ENCODE results near the gene UXS1. TPM values are rescaled to one million over a fixed set of nuclear protein-coding genes. Genes with fewer than 3 reads are reported as not detected.

The UXS1 gene
- total RNA-seq, 3 donors from 2014 or later, result 17.9 to 38.1 (median 30.5) TPM

DNA sequence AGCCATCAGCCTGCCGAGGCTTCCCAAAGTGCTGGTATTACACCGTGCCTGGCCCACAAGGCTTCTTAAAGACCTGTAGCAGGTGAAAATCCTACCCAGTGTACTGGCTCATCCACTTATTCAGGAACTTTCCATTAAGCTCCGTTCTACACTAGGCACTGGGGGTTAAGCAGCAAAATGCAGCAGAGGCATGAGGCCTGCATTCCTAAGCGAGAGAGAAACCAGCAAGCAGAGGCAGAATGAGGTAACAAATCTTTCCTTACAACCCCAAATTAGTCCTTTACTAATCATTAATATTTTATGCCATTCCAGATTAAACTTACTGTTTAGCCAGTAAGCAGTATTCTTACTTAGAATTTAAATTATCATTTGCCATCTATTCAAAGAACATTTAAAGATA is 32.8 kb downstream of the UXS1 start:
- TF ChIP-seq, protein P1, sequence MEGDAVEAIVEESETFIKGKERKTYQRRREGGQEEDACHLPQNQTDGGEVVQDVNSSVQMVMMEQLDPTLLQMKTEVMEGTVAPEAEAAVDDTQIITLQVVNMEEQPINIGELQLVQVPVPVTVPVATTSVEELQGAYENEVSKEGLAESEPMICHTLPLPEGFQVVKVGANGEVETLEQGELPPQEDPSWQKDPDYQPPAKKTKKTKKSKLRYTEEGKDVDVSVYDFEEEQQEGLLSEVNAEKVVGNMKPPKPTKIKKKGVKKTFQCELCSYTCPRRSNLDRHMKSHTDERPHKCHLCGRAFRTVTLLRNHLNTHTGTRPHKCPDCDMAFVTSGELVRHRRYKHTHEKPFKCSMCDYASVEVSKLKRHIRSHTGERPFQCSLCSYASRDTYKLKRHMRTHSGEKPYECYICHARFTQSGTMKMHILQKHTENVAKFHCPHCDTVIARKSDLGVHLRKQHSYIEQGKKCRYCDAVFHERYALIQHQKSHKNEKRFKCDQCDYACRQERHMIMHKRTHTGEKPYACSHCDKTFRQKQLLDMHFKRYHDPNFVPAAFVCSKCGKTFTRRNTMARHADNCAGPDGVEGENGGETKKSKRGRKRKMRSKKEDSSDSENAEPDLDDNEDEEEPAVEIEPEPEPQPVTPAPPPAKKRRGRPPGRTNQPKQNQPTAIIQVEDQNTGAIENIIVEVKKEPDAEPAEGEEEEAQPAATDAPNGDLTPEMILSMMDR (IDR thresholded peaks at IDR 0.05), result no peak
- TF ChIP-seq POLR2A (IDR thresholded peaks at IDR 0.05) (no peak), POLR2AphosphoS5 (IDR thresholded peaks at IDR 0.05) (no peak)
- no peak for DNase-seq (ENCODE audit: low spot score in 2 of 2)
- no peak overlapping the region for H3K27ac ChIP-seq
- intact Hi-C loops (cut with DNase I; ENCODE audit: low total_unique reads), result no loop called here
- H3K4me3 ChIP-seq, result no peak overlapping the region
- no peaks in the 10 kb centered on the region for H3K4me1 ChIP-seq
- no peaks in the 10 kb centered on the region for H3K36me3 ChIP-seq
- H3K9me3 ChIP-seq, result no peaks in the 10 kb centered on the region
- no peaks in the 10 kb centered on the region for H3K27me3 ChIP-seq

DNA sequence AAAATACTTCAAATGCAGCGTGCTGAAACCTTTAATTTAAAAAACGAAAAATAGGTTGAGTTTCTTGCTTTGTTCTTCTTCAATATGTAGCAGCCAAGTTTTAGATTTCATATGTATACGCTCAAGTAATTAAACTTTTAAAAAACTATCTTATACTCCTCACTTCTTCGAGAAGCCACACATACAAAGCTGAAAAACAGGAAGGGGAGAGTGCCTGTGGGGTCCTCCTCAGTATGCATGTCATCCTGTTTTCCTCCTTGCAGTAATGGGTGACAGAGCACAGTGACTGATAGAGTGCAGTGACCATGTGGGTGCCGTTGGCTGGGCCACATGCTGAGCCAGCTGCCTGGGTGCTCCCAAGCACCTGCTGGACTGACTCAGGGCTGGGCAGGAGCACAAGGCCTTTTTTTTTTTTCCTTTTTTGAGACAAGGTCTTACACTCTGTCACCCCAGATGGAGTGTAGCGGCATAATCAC is 33.3 kb downstream of the UXS1 start:
- Histone ChIP-seq H3K27ac (no peak overlapping the region), H3K27me3 (no peaks in the 10 kb centered on the region), H3K36me3 (no peaks in the 10 kb centered on the region), H3K9me3 (no peaks in the 10 kb centered on the region), H3K4me1 (no peaks in the 10 kb centered on the region), H3K4me3 (no peak overlapping the region)
- TF ChIP-seq POLR2AphosphoS5 (IDR thresholded peaks at IDR 0.05), result no peak
- no peak for TF ChIP-seq POLR2A (IDR thresholded peaks at IDR 0.05)
- TF ChIP-seq, protein P1 (IDR thresholded peaks at IDR 0.05), result no peak
- intact Hi-C loops (cut with DNase I; ENCODE audit: low total_unique reads), result no loop called here
- DNase-seq (ENCODE audit: low spot score in 2 of 2), result no peak

DNA sequence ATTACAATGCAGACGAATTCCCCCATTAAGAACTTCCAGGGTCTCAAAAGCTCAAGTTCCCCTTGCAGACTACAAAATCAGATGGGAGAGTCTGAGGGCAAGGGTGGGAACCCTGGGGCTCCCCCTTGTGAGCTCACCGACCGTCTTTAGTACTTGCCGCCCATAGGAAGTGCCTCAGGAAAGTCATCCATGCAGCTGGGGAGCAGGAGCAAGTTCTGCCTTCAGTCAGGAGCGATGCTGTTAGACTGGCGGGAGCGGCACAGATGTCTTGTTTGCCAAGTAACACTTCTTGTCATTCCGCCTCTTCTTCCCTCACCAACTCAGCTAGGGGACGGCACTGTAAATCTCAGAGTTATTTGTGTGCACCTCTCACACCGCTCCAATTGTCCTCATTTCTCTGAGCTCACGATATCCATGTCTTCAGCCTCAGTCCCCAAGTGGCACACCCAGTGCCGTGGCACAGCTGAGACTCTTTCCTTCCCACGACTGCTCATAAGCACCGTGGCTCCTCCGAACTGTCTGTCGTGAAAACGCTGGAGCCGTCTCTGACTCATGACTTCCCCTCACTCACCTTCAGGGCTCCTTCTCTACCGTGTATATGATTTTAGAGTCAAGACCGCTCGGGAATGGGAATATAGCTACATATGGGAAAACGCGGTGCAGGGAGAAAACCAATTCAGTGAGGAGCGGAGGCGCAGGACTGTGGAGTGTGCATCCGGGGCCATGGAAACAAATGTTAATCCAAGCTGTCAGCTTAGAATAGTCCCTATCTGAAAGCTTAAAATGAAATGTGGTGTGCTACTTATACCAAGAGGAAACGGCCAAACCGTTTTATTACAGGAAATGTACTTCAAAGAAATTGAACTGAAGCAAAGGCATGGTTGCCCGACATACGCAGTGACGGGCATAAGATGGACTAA is 34.0 kb downstream of the UXS1 start:
- Histone ChIP-seq H3K27ac (no peak overlapping the region), H3K4me1 (no peaks in the 10 kb centered on the region), H3K9me3 (no peaks in the 10 kb centered on the region), H3K27me3 (no peaks in the 10 kb centered on the region), H3K36me3 (no peaks in the 10 kb centered on the region), H3K4me3 (no peak overlapping the region)
- DNase-seq (ENCODE audit: low spot score in 2 of 2), result no peak
- TF ChIP-seq POLR2A (IDR thresholded peaks at IDR 0.05) (no peak), POLR2AphosphoS5 (IDR thresholded peaks at IDR 0.05) (no peak)
- TF ChIP-seq, protein P1 (IDR thresholded peaks at IDR 0.05), result no peak
- intact Hi-C loops (cut with DNase I; ENCODE audit: low total_unique reads), result no loop called here

DNA sequence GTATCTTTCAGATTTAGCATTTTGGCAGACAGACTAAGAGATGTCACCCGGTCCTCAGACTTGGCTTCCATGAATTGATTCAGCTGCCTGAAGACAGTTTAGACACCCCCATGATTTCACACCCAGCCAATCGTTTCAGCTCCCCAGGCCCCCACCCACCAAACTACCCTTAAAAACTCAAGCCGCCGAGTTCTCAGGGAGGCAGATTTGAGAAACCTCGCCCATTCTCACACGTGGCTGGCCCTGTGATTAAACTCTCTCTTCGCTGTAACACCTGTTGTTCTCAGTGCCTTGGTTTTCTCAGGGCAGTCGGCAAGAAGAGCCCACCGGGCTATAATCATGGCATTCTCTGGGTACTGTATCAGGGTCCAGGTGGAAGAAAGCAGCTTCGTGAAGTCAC is 35.2 kb downstream of the UXS1 start:
- intact Hi-C loops (cut with DNase I; ENCODE audit: low total_unique reads), result no loop called here
- no peak overlapping the region for H3K4me3 ChIP-seq
- no peaks in the 10 kb centered on the region for H3K36me3 ChIP-seq
- H3K4me1 ChIP-seq, result no peaks in the 10 kb centered on the region
- peaks cover 0 to 9% of the 10 kb centered on the region in 2 donors for H3K9me3 ChIP-seq
- TF ChIP-seq POLR2AphosphoS5 (IDR thresholded peaks at IDR 0.05), result no peak
- no peak for TF ChIP-seq POLR2A (IDR thresholded peaks at IDR 0.05)
- TF ChIP-seq, protein P1 (IDR thresholded peaks at IDR 0.05), result no peak
- H3K27me3 ChIP-seq, result no peaks in the 10 kb centered on the region
- no peak for DNase-seq (ENCODE audit: low spot score in 2 of 2)
- H3K27ac ChIP-seq, result no peak overlapping the region

DNA sequence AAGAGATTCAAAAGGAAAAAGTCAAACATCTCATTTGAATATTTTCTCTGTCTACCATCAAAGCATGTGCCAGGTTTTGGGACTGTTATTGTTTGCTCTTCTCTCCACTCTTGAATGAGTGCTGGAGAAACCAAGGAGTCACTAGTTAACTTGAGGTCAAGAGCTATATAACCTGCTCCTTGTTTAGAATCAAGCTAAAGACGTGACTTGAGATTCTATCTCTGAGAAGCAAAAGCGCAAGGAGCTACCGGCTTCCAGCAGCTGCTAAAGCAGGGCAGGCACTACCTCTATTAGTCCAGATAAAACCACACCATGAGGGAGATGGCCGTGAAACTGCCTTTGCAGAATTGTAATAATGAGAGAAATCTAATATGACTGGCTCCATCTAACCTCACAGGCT is 36.0 kb downstream of the UXS1 start:
- no peaks in the 10 kb centered on the region for H3K36me3 ChIP-seq
- peaks cover 0 to 16% of the 10 kb centered on the region in 2 donors for H3K9me3 ChIP-seq
- no peak for DNase-seq (ENCODE audit: low spot score in 2 of 2)
- no peaks in the 10 kb centered on the region for H3K27me3 ChIP-seq
- H3K4me1 ChIP-seq, result no peaks in the 10 kb centered on the region
- H3K4me3 ChIP-seq, result no peak overlapping the region
- H3K27ac ChIP-seq, result no peak overlapping the region
- no peak for TF ChIP-seq POLR2A (IDR thresholded peaks at IDR 0.05)
- TF ChIP-seq, protein P1 (IDR thresholded peaks at IDR 0.05), result no peak
- intact Hi-C loops (cut with DNase I; ENCODE audit: low total_unique reads), result no loop called here
